NCI-H526 treated with DMSO at 0.1 percent for 48 hours (cell line): Measurements from ENCODE around the gene BOD1L2.

ENCODE experiments used
- DNase-seq: peaks from one replicate; lab custom pipeline; 2025; lab: John Stamatoyannopoulos, UW

Gene BOD1L2

GRCh38 chr18:57150081-57150480 is 3.2 kb downstream of the BOD1L2 start:
- DNase-seq: peak; percentile 82

DNA sequence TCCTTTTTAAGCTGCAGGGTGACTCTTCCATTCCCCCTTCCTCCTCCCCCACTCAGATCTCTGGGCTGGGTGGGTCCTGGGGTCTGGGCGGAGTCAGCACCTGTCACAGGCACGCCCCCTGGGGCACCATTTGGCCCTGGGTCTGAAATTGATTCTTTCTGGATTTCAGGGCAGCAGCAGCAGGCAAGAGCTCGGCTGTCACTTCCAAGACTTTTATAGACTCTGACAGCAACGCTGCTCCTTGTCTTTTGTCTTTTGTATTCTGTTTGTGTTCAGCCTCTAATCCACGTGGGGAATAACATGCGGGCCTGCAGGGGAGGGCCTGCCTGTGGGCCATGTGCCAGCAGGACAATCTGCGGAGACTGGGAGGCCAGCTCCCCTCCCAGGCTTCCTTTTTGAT is 3.9 kb downstream of the BOD1L2 start:
- DNase-seq: peak; percentile 53

DNA sequence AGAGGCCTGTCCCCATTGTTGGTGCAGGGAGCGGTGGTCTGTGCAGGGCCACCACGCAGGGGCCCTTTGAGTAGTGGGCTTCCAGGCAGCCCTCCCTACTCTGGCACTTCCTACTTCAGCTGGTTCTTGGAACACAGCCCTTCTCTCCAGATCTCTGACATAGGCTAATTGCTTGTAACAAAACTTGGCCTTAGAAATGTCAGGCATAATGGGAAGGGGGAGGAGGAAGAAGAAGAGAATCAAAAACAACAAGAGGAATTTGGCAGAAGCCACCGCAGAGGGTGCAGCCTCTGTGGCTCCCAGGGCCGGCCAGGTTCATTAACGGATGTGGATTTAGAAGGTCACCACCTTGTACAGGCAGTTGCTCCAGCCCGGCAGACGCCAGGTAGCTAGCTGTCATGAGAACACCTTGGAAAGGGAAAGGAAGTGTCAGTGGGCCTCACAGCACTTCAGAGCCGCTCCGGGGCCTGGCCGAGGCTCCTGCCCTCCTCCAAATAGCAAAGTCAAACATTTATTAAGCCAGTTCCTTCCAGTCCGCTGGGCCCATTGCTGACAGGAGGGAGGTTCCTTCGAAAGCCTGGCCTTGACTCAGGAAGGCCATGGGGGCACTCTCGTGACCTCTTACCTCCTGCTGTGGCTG is 7.4 kb downstream of the BOD1L2 start:
- DNase-seq: no peak

- DNase-seq: no peak
Observed at GRCh38 chr18:57164401-57164800, 17.5 kb downstream of the BOD1L2 start.

GRCh38 chr18:57167617-57168308 is 20.9 kb downstream of the BOD1L2 start:
- DNase-seq: no peak

DNA sequence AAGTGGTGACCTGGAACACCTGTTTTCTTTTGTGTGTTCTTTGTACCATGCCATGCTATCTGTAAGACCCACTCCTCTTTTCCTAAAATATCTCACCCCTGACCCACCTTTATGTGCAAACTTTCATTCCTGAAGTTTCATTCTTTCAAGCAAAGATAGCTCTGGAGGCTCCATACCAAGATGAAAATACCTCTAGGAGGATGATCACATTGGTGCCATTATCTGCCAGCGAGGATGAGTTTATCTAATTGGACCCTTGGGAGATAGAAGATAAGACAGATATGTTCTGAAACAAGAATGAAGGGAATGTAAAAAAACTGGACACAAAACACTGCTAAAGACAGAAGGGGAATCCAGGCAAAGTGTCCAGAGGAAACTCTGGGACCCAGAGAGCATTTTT is 24.1 kb downstream of the BOD1L2 start:
- DNase-seq: no peak

- no peak for DNase-seq
Observed at GRCh38 chr18:57175532-57175931, 28.6 kb downstream of the BOD1L2 start.

DNA sequence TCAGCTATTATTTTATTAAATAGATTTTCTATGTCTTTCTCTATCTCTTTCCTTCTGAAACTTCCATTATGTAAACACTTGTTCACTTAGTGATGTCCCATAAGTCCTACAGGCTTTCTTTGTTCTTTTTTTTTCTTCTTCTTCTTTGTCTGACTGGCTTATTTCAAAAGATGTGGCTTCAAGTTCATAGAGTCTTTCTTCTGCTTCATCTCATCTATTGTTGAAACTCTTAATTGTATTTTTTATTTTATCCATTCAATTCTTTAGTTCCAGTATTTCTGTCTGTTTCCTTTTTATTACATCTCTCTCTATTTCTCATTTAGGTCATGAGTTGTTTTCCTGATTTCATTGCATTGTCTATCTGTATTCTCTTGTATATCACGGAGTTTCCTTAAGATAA is 38.5 kb downstream of the BOD1L2 start:
- DNase-seq: no peak

- no peak for DNase-seq
Observed at GRCh38 chr18:57188851-57189557, 42.1 kb downstream of the BOD1L2 start.

DNA sequence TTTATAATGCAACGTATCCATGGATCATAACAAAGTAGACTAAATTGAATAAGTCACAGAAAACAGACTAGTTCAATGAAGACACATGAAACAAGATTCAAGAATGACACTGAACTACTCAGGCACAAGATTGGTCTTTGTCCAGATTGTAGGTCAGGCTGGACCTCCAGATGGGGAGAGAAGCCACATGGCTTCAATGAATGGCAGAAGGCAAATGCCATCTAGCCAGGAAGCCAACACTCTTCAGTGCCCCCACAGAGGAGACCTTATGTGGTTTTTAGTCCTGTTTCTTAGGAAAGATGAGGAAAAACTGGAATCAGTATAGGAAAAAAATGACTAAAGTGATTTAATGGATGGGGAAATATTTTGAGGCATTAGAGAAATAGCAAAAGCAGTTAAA is 43.1 kb downstream of the BOD1L2 start:
- DNase-seq: no peak

- DNase-seq: no peak
Observed at GRCh38 chr18:57194070-57194469, 47.2 kb downstream of the BOD1L2 start.

GRCh38 chr18:57194622-57195021 is 47.7 kb downstream of the BOD1L2 start:
- DNase-seq: no peak

GRCh38 chr18:57195341-57195740 is 48.5 kb downstream of the BOD1L2 start:
- DNase-seq: no peak

DNA sequence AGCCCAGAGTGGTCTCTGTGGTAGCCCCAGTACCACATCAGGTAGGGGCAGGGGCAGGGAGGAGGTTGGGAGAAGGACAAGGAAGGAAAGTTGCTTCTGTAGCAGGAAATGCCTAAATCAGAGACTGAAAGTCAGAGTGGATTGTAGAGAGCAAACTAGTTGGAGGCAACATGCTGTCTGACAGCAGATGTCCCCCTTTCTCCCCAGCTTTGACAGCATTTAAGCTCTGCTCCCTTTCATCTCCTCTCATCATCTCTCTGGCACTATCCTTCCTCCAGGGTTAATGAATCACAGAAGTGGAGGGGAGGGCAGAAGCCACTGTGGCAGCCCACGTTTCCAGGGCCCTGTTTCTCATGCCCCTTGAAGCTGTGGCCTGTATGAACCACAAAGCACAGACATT is 50.4 kb downstream of the BOD1L2 start:
- no peak for DNase-seq

GRCh38 chr18:57198073-57198472 is 51.2 kb downstream of the BOD1L2 start:
- no peak for DNase-seq
